AG09309 (cell line): ENCODE data around the gene LSM10.

Source experiments
- DNase-seq: peaks from one replicate; pipeline ENCODE4 v3.0.0-alpha.2; 2010; ENCODE audit warnings: low read depth
- H3K4me3 ChIP-seq: 2 replicates; pipeline ENCODE4 v1.5.1; 2011; ENCODE audit warnings: mild to moderate bottlenecking, low read depth, low read length, moderate library complexity; ENCODE audit not compliant: control insufficient read depth
- TF ChIP-seq, protein P1 (sequence below): IDR thresholded peaks from 2 replicates; pipeline ENCODE4 v1.5.1; 2011; ENCODE audit warnings: mild to moderate bottlenecking, low read depth, low read length, inconsistent platforms; ENCODE audit not compliant: insufficient read depth, control insufficient read depth; ENCODE audit errors: missing control alignments

The LSM10 gene

GRCh38 chr1:36397378-36398230, at the start of gene LSM10:
Gene LSM10 (minus strand): TSS chr1:36397908. CDS start chr1:36394129, 3,779 bp downstream.
- peak; percentile 84 for DNase-seq
- peak within 1 kb of the TSS; percentile 77 for H3K4me3 ChIP-seq
- TF ChIP-seq, protein P1, sequence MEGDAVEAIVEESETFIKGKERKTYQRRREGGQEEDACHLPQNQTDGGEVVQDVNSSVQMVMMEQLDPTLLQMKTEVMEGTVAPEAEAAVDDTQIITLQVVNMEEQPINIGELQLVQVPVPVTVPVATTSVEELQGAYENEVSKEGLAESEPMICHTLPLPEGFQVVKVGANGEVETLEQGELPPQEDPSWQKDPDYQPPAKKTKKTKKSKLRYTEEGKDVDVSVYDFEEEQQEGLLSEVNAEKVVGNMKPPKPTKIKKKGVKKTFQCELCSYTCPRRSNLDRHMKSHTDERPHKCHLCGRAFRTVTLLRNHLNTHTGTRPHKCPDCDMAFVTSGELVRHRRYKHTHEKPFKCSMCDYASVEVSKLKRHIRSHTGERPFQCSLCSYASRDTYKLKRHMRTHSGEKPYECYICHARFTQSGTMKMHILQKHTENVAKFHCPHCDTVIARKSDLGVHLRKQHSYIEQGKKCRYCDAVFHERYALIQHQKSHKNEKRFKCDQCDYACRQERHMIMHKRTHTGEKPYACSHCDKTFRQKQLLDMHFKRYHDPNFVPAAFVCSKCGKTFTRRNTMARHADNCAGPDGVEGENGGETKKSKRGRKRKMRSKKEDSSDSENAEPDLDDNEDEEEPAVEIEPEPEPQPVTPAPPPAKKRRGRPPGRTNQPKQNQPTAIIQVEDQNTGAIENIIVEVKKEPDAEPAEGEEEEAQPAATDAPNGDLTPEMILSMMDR: no peak

DNA sequence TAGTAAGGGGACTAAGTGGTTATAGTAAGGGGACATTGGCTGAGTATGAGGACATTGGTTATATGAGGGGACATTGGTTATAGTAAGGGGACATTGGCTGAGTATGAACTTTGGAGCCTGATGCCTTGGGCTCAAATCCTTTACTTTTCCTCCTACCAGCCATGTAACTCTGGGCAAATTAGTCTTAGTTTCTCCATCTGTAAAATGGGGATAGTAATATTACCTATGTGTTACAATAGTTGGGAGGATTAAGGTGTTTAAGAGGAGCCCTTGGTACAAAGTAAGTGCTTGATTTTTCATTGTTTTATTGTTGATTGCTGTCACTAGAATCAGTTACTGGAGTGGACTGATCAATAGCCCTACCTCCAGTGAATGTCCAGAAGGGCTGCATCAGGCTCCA, 49.7 kb upstream of the LSM10 start:
- TF ChIP-seq, protein P1: no peak
- DNase-seq: no peak

DNA sequence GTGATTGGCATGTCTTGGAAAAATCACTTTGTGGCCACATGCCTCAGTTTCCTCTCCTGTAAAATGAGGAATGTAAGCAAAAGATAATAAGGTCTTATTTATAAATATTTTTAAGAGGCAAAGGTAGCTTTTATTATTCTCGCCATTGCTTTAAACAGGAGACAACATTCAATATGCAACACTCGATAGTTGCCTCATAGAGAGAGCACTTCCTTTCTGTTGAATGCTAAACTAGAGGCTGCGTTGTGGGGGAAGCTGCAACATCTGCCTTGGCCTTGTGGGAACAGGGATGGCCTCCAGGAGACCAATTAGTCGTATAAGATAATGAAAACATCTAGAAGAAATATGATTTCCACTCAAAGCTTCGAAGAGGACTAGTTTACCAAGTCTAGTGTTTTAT, 49.0 kb upstream of the LSM10 start:
- DNase-seq: no peak
- TF ChIP-seq, protein P1: no peak

More for the DNA sequence above, 49.7 kb upstream of the LSM10 start:
- no peak overlapping the region for H3K4me3 ChIP-seq

GRCh38 chr1:36446271-36446670, 48.6 kb upstream of the LSM10 start:
- H3K4me3 ChIP-seq: no peak overlapping the region
- DNase-seq: no peak
- TF ChIP-seq, protein P1: no peak

More for the DNA sequence above, 49.0 kb upstream of the LSM10 start:
- H3K4me3 ChIP-seq: no peak overlapping the region

GRCh38 chr1:36443297-36443696, 45.6 kb upstream of the LSM10 start:
- TF ChIP-seq, protein P1: no peak
- no peak overlapping the region for H3K4me3 ChIP-seq
- DNase-seq: no peak

GRCh38 chr1:36442337-36442736, 44.6 kb upstream of the LSM10 start:
- no peak overlapping the region for H3K4me3 ChIP-seq
- DNase-seq: no peak
- TF ChIP-seq, protein P1: no peak
